HG02610 (cell line): Measurements from ENCODE around the gene HES3.

Source experiments
- ATAC-seq: cut with Tn5 transposase; IDR thresholded peaks from one replicate; pipeline ENCODE4 v1.9.1; 2021; ENCODE audit warnings: mild to moderate bottlenecking, moderate library complexity; ENCODE audit not compliant: unreplicated experiment

The HES3 gene

GRCh38 chr1:6260961-6261614 is 17.1 kb downstream of the HES3 start, which contains the start of gene GPR153:
TSS of gene GPR153 (minus strand) at chr1:6261098. CDS start at chr1:6254905, 6,193 bp downstream.
- no peak for ATAC-seq

DNA sequence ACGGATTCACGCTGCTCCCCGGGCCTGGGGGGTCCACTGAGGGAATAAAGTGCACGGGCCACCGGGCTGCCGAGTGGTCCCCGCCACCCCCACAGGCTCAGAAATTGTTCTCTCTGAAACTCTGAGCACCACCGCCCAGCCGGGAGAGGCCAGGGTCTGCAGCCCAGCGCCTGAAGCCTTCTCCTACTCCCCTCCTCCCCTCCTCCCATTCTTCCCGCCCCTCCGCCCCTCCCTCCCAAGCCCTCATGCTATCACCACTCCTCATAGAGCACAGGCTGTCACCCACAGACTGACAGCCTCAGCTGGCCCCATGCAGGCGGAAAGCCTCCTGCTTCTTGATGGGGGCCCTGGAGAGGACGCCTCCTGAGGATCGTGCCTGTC is 17.6 kb downstream of the HES3 start:
- ATAC-seq: no peak

GRCh38 chr1:6262555-6263420 is 18.8 kb downstream of the HES3 start:
- no peak for ATAC-seq

GRCh38 chr1:6263716-6264115 is 19.7 kb downstream of the HES3 start:
- no peak for ATAC-seq

GRCh38 chr1:6265151-6265550 is 21.2 kb downstream of the HES3 start:
- ATAC-seq: no peak

GRCh38 chr1:6266641-6267040 is 22.7 kb downstream of the HES3 start:
- ATAC-seq: no peak

DNA sequence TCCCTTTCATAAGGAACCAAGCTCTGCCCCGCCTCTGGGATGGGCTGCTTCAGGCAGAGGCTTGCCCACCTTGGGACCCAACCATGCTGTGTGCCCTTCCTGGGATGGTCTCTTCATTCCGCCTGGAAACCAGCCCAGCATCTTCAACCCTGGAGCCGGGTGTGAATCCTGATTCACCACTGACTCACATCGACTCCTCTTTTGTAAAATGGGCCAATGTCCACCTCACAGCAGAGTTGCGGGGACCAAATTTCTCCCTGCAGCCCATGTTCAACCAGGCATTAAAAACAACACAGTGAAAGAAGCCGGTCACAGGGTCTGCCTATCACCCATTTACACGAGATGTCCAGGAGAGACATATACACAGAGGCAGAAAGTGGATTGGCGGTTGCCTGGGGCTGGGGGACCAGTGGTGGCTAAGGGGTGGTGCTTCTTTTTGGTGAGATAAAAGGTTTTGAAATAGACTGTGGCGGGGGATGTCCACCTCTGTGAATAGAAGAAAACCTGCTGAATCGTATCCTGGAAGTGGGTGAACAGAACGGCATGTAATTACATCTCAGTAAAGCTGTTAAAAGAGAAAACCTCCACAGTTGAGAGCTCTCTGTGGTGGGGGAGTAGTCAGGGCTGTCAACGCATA is 23.8 kb downstream of the HES3 start:
- ATAC-seq: no peak

DNA sequence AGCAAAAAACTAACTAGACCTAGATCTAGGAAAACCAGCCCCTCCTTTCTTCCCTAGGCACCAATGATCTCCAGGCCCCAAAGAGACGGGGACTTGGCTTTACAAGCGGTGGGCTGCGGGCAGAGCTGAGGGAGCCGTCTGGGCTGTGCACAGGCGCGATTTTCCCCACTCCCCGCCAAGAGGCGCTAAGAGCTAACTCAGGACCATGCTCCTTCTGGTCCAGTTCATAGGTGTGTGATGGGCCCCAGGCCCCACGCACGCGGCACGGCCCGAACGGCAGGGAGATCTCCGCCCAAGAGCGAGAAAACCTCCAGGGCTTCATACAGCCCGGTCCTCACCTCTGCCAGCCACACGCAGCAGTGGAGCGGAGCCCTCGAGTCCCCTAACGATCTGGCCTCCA is 24.4 kb downstream of the HES3 start:
- no peak for ATAC-seq

DNA sequence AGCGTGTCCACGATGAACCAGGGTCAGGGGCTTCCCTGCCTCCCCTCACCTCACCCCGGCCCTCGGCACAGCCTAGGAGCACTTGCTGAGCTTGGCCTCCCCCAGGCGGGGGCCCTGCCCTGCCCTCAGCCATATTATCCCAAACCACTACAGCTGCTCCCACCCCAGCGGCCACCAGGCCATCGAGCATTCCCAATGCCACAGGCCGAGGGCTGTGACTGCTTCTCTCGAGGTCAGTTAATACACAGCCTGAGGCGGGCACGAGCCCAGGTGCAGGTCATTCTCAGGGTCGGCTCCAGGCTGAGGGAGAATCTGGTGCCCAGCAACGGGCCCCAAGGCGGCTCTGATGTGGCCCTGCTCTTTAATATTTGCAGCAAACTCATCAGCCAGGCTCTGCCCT is 25.3 kb downstream of the HES3 start:
- ATAC-seq: no peak

DNA sequence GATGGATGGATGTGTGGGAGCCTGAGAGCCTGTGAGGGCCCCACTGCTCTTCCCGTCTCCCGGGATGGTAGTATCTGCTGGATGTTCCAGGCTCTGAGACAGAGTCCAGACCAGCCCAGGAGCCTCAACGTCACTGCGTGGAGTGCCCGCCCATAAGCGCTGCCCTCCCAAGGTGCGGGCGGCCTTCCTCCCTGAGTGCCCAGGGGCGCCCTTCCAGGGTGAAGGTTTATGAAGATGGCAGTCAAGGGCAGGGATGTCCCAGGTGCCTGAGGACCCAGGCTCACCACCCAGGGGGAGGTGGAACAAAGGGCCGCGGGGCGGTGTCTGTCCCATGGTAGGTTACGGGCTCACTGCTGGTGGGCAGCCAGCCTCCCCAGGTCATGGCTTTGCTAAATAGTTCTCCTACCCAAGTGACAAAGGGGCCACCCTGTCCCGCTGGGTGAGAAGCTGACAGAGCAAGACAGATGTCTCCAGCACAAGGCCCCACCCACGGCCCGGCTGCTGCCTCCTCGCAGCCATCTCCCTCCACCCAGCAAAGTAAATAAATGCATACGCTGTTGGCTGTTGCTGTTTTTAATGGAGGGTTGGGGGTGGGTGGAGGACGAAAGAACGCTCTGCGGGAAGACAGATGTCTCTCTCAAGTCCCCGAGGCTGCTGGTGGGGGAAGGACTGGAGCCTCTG is 25.9 kb downstream of the HES3 start:
- no peak for ATAC-seq

- no peak for ATAC-seq
These were observed 26.4 kb downstream of the HES3 start for GRCh38 chr1:6270401-6270800.

- no peak for ATAC-seq
These were observed 27.0 kb downstream of the HES3 start for GRCh38 chr1:6271006-6271405.

DNA sequence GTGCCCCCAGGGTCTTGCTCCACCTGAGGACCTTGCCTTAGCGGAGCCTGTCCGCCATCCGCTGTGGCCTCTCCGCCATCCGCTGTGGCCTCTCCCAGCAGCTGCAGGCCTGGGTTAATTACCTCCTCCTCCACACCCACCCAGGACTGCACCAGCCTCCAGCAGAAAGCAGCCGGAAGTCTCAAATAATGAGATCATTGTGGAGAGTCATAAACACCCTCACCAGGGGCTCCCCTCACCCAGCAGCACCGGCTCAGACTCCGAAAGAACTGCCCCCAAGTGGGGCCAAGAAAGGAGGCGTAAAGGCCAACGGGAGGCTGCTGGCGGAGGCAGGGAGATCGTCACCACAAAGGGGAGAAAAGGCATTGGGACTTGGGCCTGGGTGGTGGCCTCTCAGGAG is 27.6 kb downstream of the HES3 start:
- ATAC-seq: no peak

GRCh38 chr1:6272452-6272851 is 28.5 kb downstream of the HES3 start:
- ATAC-seq: no peak

GRCh38 chr1:6272868-6273267 is 28.9 kb downstream of the HES3 start:
- ATAC-seq: no peak

DNA sequence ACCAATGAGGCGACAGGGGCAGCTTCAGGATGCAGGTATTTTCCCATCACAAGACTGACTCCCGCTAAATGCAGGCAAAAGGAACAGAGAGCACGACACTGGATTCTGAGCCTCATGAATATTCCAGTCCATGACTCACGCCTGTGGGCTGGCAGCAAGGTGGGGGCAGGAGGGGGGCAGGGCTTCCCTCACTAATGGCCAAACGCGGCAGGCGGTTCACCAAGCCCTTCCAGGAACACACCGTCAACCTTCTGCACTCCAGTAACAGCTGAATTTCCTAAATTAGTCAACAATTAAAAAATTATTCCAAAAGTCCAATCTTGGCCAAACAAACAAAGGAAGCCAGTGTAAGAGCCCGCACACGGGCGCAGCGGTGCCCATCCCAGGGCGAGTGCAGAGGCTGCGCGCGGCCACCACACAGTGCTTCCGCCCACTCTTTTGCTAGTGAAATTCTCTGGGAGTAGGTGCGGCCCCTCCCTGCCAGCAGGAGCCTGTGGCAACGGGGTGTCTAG is 29.5 kb downstream of the HES3 start:
- no peak for ATAC-seq

DNA sequence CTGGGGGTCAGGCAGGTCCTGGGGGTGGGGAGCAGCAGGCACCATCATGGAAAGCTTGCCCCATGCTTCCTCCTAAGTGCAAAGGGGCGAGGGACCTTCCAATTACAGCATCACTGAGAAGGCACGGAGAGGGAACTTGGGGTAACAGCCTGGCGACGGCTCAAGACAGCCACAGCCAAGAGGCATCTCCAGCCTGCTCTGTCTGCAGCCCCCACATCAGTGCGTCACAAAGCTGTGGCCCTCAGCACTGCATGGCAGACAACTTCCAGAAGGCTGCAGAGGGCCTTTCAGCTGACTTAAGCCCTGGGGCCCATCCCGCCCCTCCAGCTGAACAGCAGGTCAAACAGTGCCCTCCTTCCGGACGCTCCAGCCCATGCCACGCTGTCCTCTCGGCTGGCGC is 30.1 kb downstream of the HES3 start:
- no peak for ATAC-seq

GRCh38 chr1:6274622-6275139 is 30.7 kb downstream of the HES3 start:
- ATAC-seq: no peak

DNA sequence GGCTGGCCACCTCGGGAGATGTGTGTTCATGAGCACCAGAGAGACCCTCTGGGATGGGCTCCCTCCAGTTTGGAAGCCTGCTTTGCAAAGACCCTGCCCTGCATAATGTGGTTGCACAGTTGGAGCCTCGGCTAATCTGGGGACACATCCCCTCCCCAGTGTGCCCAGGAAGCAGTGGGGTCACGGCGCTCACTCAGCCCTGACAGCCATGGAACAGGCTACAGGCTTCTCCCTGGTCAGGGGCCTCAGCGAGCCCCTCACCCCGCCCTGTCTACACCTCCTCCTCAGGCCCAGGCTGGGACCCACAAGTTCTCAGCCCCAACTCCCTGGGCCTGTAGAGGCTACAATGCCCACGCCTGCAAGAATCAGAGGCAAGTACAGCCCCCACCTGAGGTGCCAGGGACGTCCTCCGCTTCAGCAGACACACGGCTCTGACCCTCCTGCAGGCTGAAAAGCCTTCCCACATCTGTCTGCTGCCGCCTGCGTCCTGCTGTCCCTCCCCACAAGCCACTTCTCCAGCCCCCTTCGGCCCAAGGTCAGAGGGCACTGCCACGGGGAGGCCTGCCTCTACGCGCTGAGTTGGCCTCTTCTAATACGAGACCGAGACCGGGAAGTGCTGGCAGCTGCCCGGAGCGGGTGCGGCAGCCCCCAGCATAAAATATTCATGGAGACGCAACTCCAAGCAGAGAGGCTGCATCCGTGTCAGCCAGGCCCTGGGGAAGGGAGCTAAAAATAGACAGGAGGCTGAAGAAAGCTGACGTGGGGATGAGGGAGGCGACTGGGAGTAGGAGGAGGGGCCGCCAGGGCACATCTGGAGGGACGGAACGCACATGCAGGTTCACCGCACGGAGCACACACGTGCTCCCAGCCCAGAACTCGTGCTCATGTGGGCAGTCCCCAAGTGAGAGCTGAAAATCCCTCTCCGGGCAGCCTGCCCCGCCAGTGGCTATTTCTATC is 32.1 kb downstream of the HES3 start:
- no peak for ATAC-seq
